ENCODE data around the gene FMNL3.

GRCh38 chr12:49635656-49636055 is 71.5 kb downstream of the FMNL3 start:
- TF ChIP-seq CHD2 (IDR thresholded peaks at IDR 0.05; ENCODE audit: low read length) (no peak), CBX8 (IDR thresholded peaks at IDR 0.05; ENCODE audit: borderline replicate concordance, low read depth, low read length) (no peak), CTCF (IDR thresholded peaks at IDR 0.05; ENCODE audit: control extremely low read depth in 1 of 3, insufficient read depth in 1 of 3, low read depth in 1 of 3, low read length in 3 of 3) (no peak), BACH1 (IDR thresholded peaks at IDR 0.05; ENCODE audit: low read length) (no peak)

All from H1 (cell line).